NCI-H524 treated with DMSO at 0.1 percent for 48 hours (cell line): ENCODE measurements around the gene RABGAP1L.
"Not testable (repeated sequence)": the region's sequence is repeated elsewhere in the genome, so short reads cannot be mapped to it uniquely, and the experiment has no call there.

Source experiments
- DNase-seq: peaks from one replicate; lab custom pipeline; 2025; lab: John Stamatoyannopoulos, UW

The RABGAP1L gene

GRCh38 chr1:174153825-174154107 is 5.6 kb upstream of the RABGAP1L start:
- DNase-seq = no peak

- DNase-seq = no peak
These were observed 2.9 kb upstream of the RABGAP1L start for GRCh38 chr1:174156437-174156836.

GRCh38 chr1:174157157-174157806 is 2.0 kb upstream of the RABGAP1L start:
- DNase-seq = no peak

GRCh38 chr1:174158767-174159251 is 511 bp upstream of the RABGAP1L start:
- DNase-seq = no peak

- no peak for DNase-seq
These were observed 771 bp downstream of the RABGAP1L start for GRCh38 chr1:174160109-174160473.

GRCh38 chr1:174160603-174161002 is 1.3 kb downstream of the RABGAP1L start:
- no peak for DNase-seq

- DNase-seq = no peak
These were observed 2.5 kb downstream of the RABGAP1L start for GRCh38 chr1:174161813-174162212.

GRCh38 chr1:174164826-174165225 is 5.5 kb downstream of the RABGAP1L start:
- DNase-seq = no peak

- no peak for DNase-seq
These were observed 6.3 kb downstream of the RABGAP1L start for GRCh38 chr1:174165471-174166137.

GRCh38 chr1:174166530-174167264 is 7.4 kb downstream of the RABGAP1L start:
- no peak for DNase-seq

- DNase-seq = no peak
These were observed 8.0 kb downstream of the RABGAP1L start for GRCh38 chr1:174167265-174167803.

GRCh38 chr1:174169342-174169741 is 10.0 kb downstream of the RABGAP1L start:
- DNase-seq = no peak

- DNase-seq = no peak
These were observed 11.8 kb downstream of the RABGAP1L start for GRCh38 chr1:174171073-174171472.

GRCh38 chr1:174174461-174175329 is 15.4 kb downstream of the RABGAP1L start:
- DNase-seq = no peak

- DNase-seq = not testable (repeated sequence)
These were observed 19.1 kb downstream of the RABGAP1L start for GRCh38 chr1:174178459-174178858.

- DNase-seq = no peak
These were observed 30.2 kb downstream of the RABGAP1L start for GRCh38 chr1:174189428-174190062.

GRCh38 chr1:174190691-174191199 is 31.4 kb downstream of the RABGAP1L start:
- DNase-seq = no peak

- no peak for DNase-seq
These were observed 32.1 kb downstream of the RABGAP1L start for GRCh38 chr1:174191349-174191862.

- no peak for DNase-seq
These were observed 35.1 kb downstream of the RABGAP1L start for GRCh38 chr1:174194461-174194860.

- DNase-seq = no peak
These were observed 37.8 kb downstream of the RABGAP1L start for GRCh38 chr1:174197088-174197487.

GRCh38 chr1:174197547-174197946 is 38.2 kb downstream of the RABGAP1L start:
- no peak for DNase-seq
